Bronchial epithelial cell (primary cell): ENCODE results near the gene IQSEC1. TPM values are rescaled to one million over a fixed set of nuclear protein-coding genes. Genes with fewer than 3 reads are reported as not detected.
A peak's percentile ranks its signal among the peaks of the same experiment; 100 is the strongest.
"Not testable (repeated sequence)": the region's sequence is repeated elsewhere in the genome, so short reads cannot be mapped to it uniquely, and the experiment has no call there.

Experiments used
- DNase-seq: peaks from one replicate; pipeline ENCODE4 v3.0.0-alpha.2; 2010; ENCODE audit warnings: low read depth
- FAIRE-seq: peaks from 2 replicates; lab custom pipeline; 2011; peaks lifted over from hg19 to GRCh38; lab: Jason Lieb, UNC
- H3K27me3 ChIP-seq: 2 replicates; pipeline ENCODE4 v1.5.1; 2011; ENCODE audit warnings: low read length; ENCODE audit not compliant: control insufficient read depth, insufficient read depth
- H3K36me3 ChIP-seq: 2 replicates; pipeline ENCODE4 v1.5.1; 2011; ENCODE audit warnings: low read length; ENCODE audit not compliant: control insufficient read depth, insufficient read depth
- H3K4me3 ChIP-seq: 2 replicates; pipeline ENCODE4 v1.5.1; 2011; ENCODE audit warnings: mild to moderate bottlenecking, low read depth, low read length, control low read depth
- total RNA-seq: library from RNA; depleted of rRNA; stranded (reverse); fragments of >200 nt; gene quantifications from 2 replicates; pipeline ENCODE4 v1.2.1, GENCODE V29; 2014
- TF ChIP-seq, protein P1 (sequence below): IDR thresholded peaks from 2 replicates; pipeline ENCODE4 v1.5.1; 2011; ENCODE audit warnings: mild to moderate bottlenecking, moderate library complexity, low read length, control low read depth, inconsistent platforms; ENCODE audit not compliant: insufficient read depth, severe bottlenecking

Gene IQSEC1
- total RNA-seq, 1 donor from 2014 or later, result 6.6 TPM

DNA sequence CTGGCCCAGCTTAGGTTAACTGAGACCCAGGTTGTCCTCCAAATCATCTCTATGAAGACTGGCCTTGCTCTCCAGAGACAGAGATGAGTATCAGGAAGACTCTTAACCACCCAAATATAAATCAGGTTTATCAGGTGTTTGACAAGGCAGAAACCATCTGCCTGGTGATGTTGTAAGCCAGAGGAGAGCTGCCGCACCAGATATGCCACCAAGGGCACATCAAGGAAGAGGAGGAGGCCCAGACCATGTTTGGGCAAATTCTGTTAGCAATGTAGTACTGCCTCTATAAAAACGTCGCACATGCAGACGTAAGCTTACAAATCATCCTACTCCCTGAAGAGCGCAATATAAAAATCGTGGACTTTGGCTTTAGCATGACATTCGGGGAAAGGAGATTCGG, 210.8 kb downstream of the IQSEC1 start:
- FAIRE-seq (no peak), DNase-seq (no peak)
- no peak overlapping the region for H3K4me3 ChIP-seq
- no peaks in the 10 kb centered on the region for H3K36me3 ChIP-seq
- H3K27me3 ChIP-seq, result no peaks in the 10 kb centered on the region
- TF ChIP-seq, protein P1, sequence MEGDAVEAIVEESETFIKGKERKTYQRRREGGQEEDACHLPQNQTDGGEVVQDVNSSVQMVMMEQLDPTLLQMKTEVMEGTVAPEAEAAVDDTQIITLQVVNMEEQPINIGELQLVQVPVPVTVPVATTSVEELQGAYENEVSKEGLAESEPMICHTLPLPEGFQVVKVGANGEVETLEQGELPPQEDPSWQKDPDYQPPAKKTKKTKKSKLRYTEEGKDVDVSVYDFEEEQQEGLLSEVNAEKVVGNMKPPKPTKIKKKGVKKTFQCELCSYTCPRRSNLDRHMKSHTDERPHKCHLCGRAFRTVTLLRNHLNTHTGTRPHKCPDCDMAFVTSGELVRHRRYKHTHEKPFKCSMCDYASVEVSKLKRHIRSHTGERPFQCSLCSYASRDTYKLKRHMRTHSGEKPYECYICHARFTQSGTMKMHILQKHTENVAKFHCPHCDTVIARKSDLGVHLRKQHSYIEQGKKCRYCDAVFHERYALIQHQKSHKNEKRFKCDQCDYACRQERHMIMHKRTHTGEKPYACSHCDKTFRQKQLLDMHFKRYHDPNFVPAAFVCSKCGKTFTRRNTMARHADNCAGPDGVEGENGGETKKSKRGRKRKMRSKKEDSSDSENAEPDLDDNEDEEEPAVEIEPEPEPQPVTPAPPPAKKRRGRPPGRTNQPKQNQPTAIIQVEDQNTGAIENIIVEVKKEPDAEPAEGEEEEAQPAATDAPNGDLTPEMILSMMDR, result no peak

DNA sequence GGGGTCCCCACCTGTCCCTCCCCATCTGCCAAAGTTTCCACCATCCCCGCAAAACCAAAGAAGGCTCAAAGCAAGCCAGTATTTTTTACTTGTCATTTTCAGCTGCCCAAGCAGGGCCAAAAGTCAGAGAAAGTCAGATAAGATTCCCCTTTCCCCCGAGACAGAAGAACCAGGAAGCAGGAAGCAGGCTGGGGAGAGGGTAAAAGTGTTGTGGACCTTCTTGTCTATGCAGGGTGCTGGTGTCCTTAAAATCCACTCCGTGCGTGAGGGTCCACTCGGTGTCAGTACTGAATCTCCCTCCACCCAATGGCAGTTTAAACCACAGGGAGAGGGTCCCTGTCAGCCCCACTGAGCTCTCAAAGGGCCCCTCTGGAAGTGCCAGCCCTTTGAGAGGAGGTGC, 211.6 kb downstream of the IQSEC1 start:
- TF ChIP-seq, protein P1, result no peak
- no peak overlapping the region for H3K4me3 ChIP-seq

DNA sequence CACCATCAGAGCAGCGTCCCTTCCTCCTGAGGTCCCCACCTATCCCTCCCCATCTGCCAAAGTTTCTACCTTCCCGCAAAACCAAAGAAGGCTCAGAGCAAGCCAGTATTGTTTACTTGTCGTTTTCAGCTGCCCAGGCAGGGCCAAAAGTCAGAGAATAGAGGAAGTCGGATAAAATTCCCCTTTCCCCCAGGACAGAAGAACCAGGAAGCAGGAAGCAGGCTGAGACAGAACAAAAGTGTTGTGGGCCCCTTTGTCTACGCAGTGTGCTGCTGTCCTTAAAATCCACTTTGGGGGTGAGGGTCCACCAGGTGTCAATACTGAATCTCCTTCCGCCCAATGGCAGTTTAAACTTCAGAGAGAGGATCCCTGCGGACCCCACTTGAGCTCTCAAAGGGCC, 213.4 kb downstream of the IQSEC1 start:
- Histone ChIP-seq H3K27me3 (no peaks in the 10 kb centered on the region), H3K4me3 (no peak overlapping the region), H3K36me3 (no peaks in the 10 kb centered on the region)
- TF ChIP-seq, protein P1, result no peak
- FAIRE-seq (no peak), DNase-seq (no peak)

More for the DNA sequence above, 211.6 kb downstream of the IQSEC1 start:
- Histone ChIP-seq H3K36me3 (no peaks in the 10 kb centered on the region), H3K27me3 (no peaks in the 10 kb centered on the region)
- FAIRE-seq (no peak), DNase-seq (no peak)

DNA sequence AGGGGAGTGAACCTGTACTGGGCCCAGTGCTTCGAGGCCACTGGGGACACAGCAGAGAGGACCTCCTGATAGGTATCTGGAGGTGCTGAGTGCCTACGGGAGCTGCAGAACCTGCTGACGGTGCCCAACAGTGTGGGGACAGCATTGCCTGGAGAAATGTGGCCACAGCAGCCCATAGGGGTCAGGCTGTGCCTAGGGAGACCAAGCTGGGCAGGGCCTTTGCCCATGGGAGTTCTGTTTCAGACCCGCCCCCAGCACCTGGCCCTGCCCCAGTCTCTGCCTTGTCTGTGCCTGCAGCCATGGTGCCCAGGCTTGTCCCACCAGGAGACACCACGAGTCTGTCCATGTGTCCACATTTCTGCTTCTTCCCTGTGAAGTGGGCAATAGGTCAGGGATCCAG, 216.6 kb downstream of the IQSEC1 start:
- peak; percentile 65 for DNase-seq
- no peaks in the 10 kb centered on the region for H3K36me3 ChIP-seq
- no peak overlapping the region for H3K4me3 ChIP-seq
- TF ChIP-seq, protein P1, result no peak
- FAIRE-seq, result no peak
- H3K27me3 ChIP-seq, result peaks cover 1% of the 10 kb centered on the region

DNA sequence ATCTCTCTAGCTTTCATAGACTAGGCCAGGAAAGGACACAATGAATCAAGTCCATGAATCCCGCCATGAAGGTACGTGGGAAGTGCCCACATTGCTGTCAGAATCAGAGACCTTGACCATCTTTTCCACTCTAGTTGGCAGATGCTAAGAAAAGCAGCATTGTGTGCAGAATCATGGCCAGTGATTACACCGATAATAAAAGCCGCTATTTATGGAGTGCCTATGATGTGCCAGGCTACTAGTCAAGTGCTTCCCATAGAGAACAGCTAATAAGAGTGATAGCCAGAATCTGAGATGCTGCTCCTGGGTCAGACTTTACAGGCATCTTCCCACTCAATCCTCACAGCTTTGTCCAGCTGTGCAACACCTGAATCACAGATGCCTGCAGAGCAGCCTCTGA, 218.7 kb downstream of the IQSEC1 start:
- no peak for FAIRE-seq
- H3K36me3 ChIP-seq, result no peaks in the 10 kb centered on the region
- TF ChIP-seq, protein P1, result no peak
- peaks cover 1% of the 10 kb centered on the region for H3K27me3 ChIP-seq
- H3K4me3 ChIP-seq, result no peak overlapping the region
- no peak for DNase-seq

DNA sequence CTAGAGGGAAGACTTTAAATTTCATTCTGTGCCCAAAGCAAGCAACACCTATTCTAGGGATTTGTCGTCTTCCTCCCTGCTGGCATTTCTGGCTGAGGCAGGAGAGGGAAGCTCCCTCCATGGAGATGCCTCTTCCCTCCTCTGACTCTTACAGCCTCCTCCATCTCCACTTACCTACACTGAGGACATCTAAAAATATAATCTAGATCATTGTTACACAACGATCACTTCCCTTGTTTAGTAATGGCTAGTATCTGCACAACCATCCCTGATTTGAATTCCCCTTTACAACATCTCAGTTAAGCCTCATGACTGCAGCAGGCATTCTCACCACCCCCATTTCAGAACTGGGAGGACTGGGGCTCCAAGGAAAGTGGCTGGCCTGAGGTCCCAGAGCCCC, 219.4 kb downstream of the IQSEC1 start:
- not testable (repeated sequence) for H3K36me3 ChIP-seq, FAIRE-seq, H3K4me3 ChIP-seq, DNase-seq, H3K27me3 ChIP-seq
